Gastroesophageal sphincter (tissue), 3 donors: ENCODE results near the gene PIK3IP1.

ENCODE experiments used
- CTCF ChIP-seq, 4 experiments: fragments of 200-600 bp in 2 of 4; fragments of 450-650 bp in 2 of 4; sonication (generic) in 1 of 4; IDR thresholded peaks; one replicate each; pipeline ENCODE4 v1.5.1; 2017 to 2019; ENCODE audit warnings: antibody characterized with exemption in 4 of 4, mild to moderate bottlenecking in 2 of 4, moderate library complexity in 2 of 4
- POLR2A ChIP-seq, 2 donors: fragments of 450-650 bp; IDR thresholded peaks; one replicate each; pipeline ENCODE4 v1.6.1; 2017; ENCODE audit warnings: antibody characterized with exemption in 2 of 2, mild to moderate bottlenecking in 2 of 2, moderate library complexity in 1 of 2
- POLR2AphosphoS5 ChIP-seq: sonication (generic); formaldehyde crosslinking; IDR thresholded peaks from one replicate; pipeline ENCODE4 v1.6.1; 2017; ENCODE audit warnings: antibody characterized with exemption

GRCh38 chr22:31329453-31330215 is 37.3 kb upstream of the PIK3IP1 start:
- no peak for TF ChIP-seq CTCF (IDR thresholded peaks at IDR 0.05)
- no peak for TF ChIP-seq POLR2A (IDR thresholded peaks at IDR 0.05)
- no peak for TF ChIP-seq POLR2AphosphoS5
